K562 (cell line): ENCODE data around the gene GPR153. TPM values are rescaled to one million over a fixed set of nuclear protein-coding genes. Genes with fewer than 3 reads are reported as not detected.

Source experiments
- ARID3A ChIP-seq: IDR thresholded peaks from 2 replicates; pipeline ENCODE4 v1.6.1; 2012; ENCODE audit warnings: low read depth, low read length, improper control_type of control experiment, borderline replicate concordance
- DLX4 ChIP-seq: fragments of 250-450 bp; sonication (Bioruptor Pico); IDR thresholded peaks from 2 replicates; pipeline ENCODE4 v1.6.1; 2021; ENCODE audit warnings: mild to moderate bottlenecking
- ELF4 ChIP-seq: fragments of 450-650 bp; formaldehyde crosslinking; IDR thresholded peaks from 2 replicates; pipeline ENCODE4 v1.4.0; 2022; ENCODE audit warnings: missing genetic modification characterization
- ETV5 ChIP-seq: sonication (generic); formaldehyde crosslinking; IDR thresholded peaks from 2 replicates; pipeline ENCODE4 v1.4.0; 2020; ENCODE audit warnings: low read depth, mild to moderate bottlenecking, missing genetic modification reagents
- KDM4B ChIP-seq, 2 experiments: fragments of 450-650 bp in 1 of 2; sonication (generic) in 1 of 2; IDR thresholded peaks; 2 replicates each; pipeline ENCODE4 v1.6.1; 2016 to 2017; ENCODE audit warnings: borderline replicate concordance in 2 of 2, antibody characterized with exemption in 1 of 2, low read depth in 1 of 2, mild to moderate bottlenecking in 1 of 2
- NR2C2 ChIP-seq, 2 experiments: fragments of 200-800 bp in 1 of 2; sonication (Bioruptor generic) in 1 of 2; sonication (generic) in 1 of 2; formaldehyde crosslinking in 1 of 2; IDR thresholded peaks; 2 replicates each; pipeline versions ENCODE4 v1.6.1 to v1.8.0; 2016 to 2022; ENCODE audit warnings: mild to moderate bottlenecking in 1 of 2, missing compliant biosample characterization in 1 of 2, missing genetic modification characterization in 1 of 2, missing genetic modification reagents in 1 of 2
- SAP30 ChIP-seq: fragments of 200-600 bp; sonication (generic); IDR thresholded peaks from 2 replicates; pipeline ENCODE4 v1.6.1; 2012; ENCODE audit warnings: borderline replicate concordance, low read depth, mild to moderate bottlenecking, moderate library complexity, low read length, control low read depth, inconsistent platforms; ENCODE audit not compliant: insufficient read depth, poor library complexity, severe bottlenecking
- SNAPC5 ChIP-seq: fragments of 250-450 bp; sonication (Bioruptor Pico); IDR thresholded peaks from 2 replicates; pipeline ENCODE4 v1.8.0; 2021; ENCODE audit warnings: moderate library complexity, mild to moderate bottlenecking, inconsistent platforms
- STAT6 ChIP-seq: sonication (generic); formaldehyde crosslinking; IDR thresholded peaks from 2 replicates; pipeline ENCODE4 v1.8.1; 2023; ENCODE audit warnings: mild to moderate bottlenecking, missing genetic modification reagents
- TAF7 ChIP-seq: fragments of 450-650 bp; IDR thresholded peaks from 2 replicates; pipeline ENCODE4 v1.6.1; 2016; ENCODE audit warnings: missing genetic modification characterization, missing compliant biosample characterization
- TCF3 ChIP-seq: sonication (generic); formaldehyde crosslinking; IDR thresholded peaks from 2 replicates; pipeline ENCODE4 v1.4.0; 2020; ENCODE audit warnings: mild to moderate bottlenecking, missing genetic modification reagents
- TEAD4 ChIP-seq, 2 experiments: sonication (generic) in 1 of 2; formaldehyde crosslinking in 1 of 2; IDR thresholded peaks; 2 replicates each; pipeline versions ENCODE4 v1.6.1 to v1.8.0; 2012 to 2022; ENCODE audit warnings: borderline replicate concordance in 1 of 2, inconsistent platforms in 1 of 2, low read length in 1 of 2, mild to moderate bottlenecking in 1 of 2, missing genetic modification reagents in 1 of 2
- THRAP3 ChIP-seq: fragments of 450-650 bp; IDR thresholded peaks from 2 replicates; pipeline ENCODE4 v1.6.1; 2016; ENCODE audit warnings: mild to moderate bottlenecking, inconsistent platforms, borderline replicate concordance
- UBTF ChIP-seq, 2 experiments: IDR thresholded peaks; 2 replicates each; pipeline ENCODE4 v1.6.1; 2012; ENCODE audit warnings: improper control_type of control experiment in 2 of 2, low read depth in 2 of 2, low read length in 2 of 2, borderline replicate concordance in 1 of 2
- ZNF280A ChIP-seq: fragments of 450-650 bp; IDR thresholded peaks from 2 replicates; pipeline ENCODE4 v1.6.1; 2018; ENCODE audit warnings: mild to moderate bottlenecking, low read depth; ENCODE audit not compliant: partially characterized antibody
- ZNF316 ChIP-seq: fragments of 450-650 bp; IDR thresholded peaks from 2 replicates; pipeline ENCODE4 v1.6.1; 2016
- polyA plus RNA-seq, 8 experiments: library from polyadenylated mRNA; depleted of rRNA in 4 of 8; stranded (reverse) in 5 of 8; unstranded in 3 of 8; fragments of >200 nt; fragmentation: Nextera tagmentation in 2 of 8; fragmentation: Illumina TruSeq in 1 of 8; extraction: Ambion mirVana in 2 of 8; extraction: Trizol in 1 of 8; gene quantifications; 2 replicates each; pipeline versions ENCODE4 v1.2.1 to v1.2.3, GENCODE V29; 2011 to 2014; ENCODE audit warnings: inconsistent platforms in 1 of 8, missing spikeins in 1 of 8
- total RNA-seq, 7 experiments: library from RNA; depleted of rRNA in 6 of 7; stranded (reverse); fragments of >200 nt in 6 of 7; fragmentation: Illumina TruSeq in 2 of 7; extraction: Trizol in 2 of 7; gene quantifications; 2 replicates each; pipeline versions ENCODE4 v1.2.1 to v1.2.3, GENCODE V29; 2011 to 2021; ENCODE audit warnings: low replicate concordance in 1 of 7

Gene GPR153
- total and polyA plus RNA-seq, 9 of the 15 experiments (the other 6 are each of a cell fraction or from before 2014, with no cell fraction given), result 0.01 to 1.5 (median 0.51) TPM

- TF ChIP-seq ELF4 (CRISPR knock-in tag) (0 out of 2 replicates have a peak, but pooled peaks have one; percentile 10), TEAD4 (IDR thresholded peaks at IDR 0.05; ENCODE audit: low read length) (no peak), TEAD4 (CRISPR knock-in tag; IDR thresholded peaks at IDR 0.05; ENCODE audit: borderline replicate concordance) (no peak), ZNF280A (peak; percentile 4), SAP30 (peak; percentile 43), TAF7 (no peak), ETV5 (CRISPR knock-in tag) (peak; percentile 42; the same call in 1 of the 2 replicates), STAT6 (CRISPR knock-in tag) (no peak), ARID3A (no peak), SNAPC5 (no peak), THRAP3 (peak; percentile 13; the same call in 1 of the 2 replicates), TCF3 (CRISPR knock-in tag) (0 out of 2 replicates have a peak, but pooled peaks have one; percentile 33), KDM4B (IDR thresholded peaks at IDR 0.05; ENCODE audit: borderline replicate concordance in 2 of 2, low read depth in 1 of 2) (no peak), NR2C2 (CRISPR knock-in tag; IDR thresholded peaks at IDR 0.05) (no peak), NR2C2 (tag; IDR thresholded peaks at IDR 0.05) (peak; percentile 51; the same call in 1 of the 2 replicates), DLX4 (CRISPR knock-in tag) (no peak), ZNF316 (no peak), UBTF (IDR thresholded peaks at IDR 0.05; ENCODE audit: borderline replicate concordance in 1 of 2, low read depth in 2 of 2, low read length in 2 of 2) (peak in 1 of 2 experiments; percentile 15; a peak in 1 of 4 replicates)
These were observed 62.1 kb downstream of the GPR153 start (continued) for GRCh38 chr1:6198646-6199297.
